ENCODE measurements around the gene NEK7.

DNA sequence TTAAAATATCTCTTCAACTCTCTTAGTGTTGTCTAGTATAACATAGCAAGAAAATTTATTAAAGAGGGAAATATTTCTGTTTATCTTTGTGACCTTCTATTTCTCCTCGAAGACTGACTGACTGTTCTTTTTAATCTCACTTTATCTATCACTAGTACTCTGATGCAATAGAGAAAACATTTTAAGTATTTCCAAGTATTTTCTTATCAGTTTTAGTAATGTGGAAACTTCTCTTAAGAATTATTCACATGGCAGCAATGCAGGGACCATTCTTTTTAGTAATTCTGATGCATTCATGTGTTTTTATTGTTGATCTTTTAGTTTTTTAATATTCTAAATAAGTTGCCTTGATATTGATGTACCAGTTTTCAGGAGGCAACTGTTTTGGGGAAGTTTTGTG lies 115.7 kb downstream of the NEK7 start:
- TF ChIP-seq POLR2A (IDR thresholded peaks at IDR 0.05; ENCODE audit: low read length) (no peak), GATA1 (IDR thresholded peaks at IDR 0.05; ENCODE audit: low read depth, low read length) (no peak)
